HepG2 (cell line): ENCODE data around the gene RCBTB2. TPM values are rescaled to one million over a fixed set of nuclear protein-coding genes. Genes with fewer than 3 reads are reported as not detected.

ENCODE experiments used
- ATAC-seq: fragments of 200-7000 bp; cut with Tn5 transposase; 3 replicates; pipeline ENCODE4 v1.9.1; 2020; ENCODE audit warnings: mild to moderate bottlenecking, moderate library complexity
- BruUV-seq: library from RNA; stranded (reverse); fragments of 400-500 nt; replicated peaks from 2 replicates; lab custom pipeline; 2021; lab: Mats Ljungman, UMichigan
- CTCF ChIA-PET: fragments of 300-600 bp; formaldehyde crosslinking; extraction: SDS; loops from one replicate; lab custom pipeline; 2021; ENCODE audit warnings: low total read pairs, inconsistent platforms, low intra/inter-chr PET ratio; lab: Yijun Ruan, JAX
- POLR2A ChIA-PET: fragments of 350-600 bp; sonication (Branson Sonifier 250); formaldehyde crosslinking; loops from one replicate; lab custom pipeline; 2020; ENCODE audit warnings: antibody characterized with exemption, inconsistent platforms; lab: Yijun Ruan, JAX
- DNase-seq: peaks from one replicate; pipeline ENCODE4 v3.0.0-alpha.2; 2015; ENCODE audit warnings: low spot score
- FAIRE-seq: peaks from 3 replicates; lab custom pipeline; 2011; peaks lifted over from hg19 to GRCh38; lab: Jason Lieb, UNC
- H2AFZ ChIP-seq: one replicate; pipeline ENCODE4 v1.6.1; 2011; ENCODE audit warnings: low read length, inconsistent platforms
- H3K27ac ChIP-seq: fragments of 300-600 bp; 3 replicates; pipeline ENCODE4 v1.8.0; 2011; ENCODE audit warnings: mixed run types, mild to moderate bottlenecking, mixed read lengths, low read length, inconsistent platforms; ENCODE audit not compliant: insufficient read depth; ENCODE audit errors: extremely low read length
- H3K27me3 ChIP-seq, 2 experiments: fragments of 200-600 bp in 1 of 2; 2 replicates in 1 of 2; 3 replicates in 1 of 2; pipeline versions ENCODE4 v1.6.0 to v1.8.0; 2011; ENCODE audit warnings: low read length in 2 of 2, mild to moderate bottlenecking in 2 of 2, moderate library complexity in 2 of 2, inconsistent platforms in 1 of 2; ENCODE audit not compliant: insufficient read depth in 2 of 2, control insufficient read depth in 1 of 2
- H3K36me3 ChIP-seq, 2 experiments: fragments of 200-600 bp in 1 of 2; replicated peaks in 1 of 2; 2 replicates in 1 of 2; 3 replicates in 1 of 2; pipeline versions ENCODE4 v1.5.1 to v1.8.0; 2011; ENCODE audit warnings: low read length in 2 of 2, inconsistent platforms in 1 of 2; ENCODE audit not compliant: insufficient read depth in 2 of 2, control insufficient read depth in 1 of 2
- H3K4me1 ChIP-seq: 2 replicates; pipeline ENCODE4 v1.5.1; 2012; ENCODE audit warnings: low read length, inconsistent platforms; ENCODE audit not compliant: insufficient read depth
- H3K4me2 ChIP-seq: 2 replicates; pipeline ENCODE4 v1.6.0; 2011; ENCODE audit warnings: low read depth, low read length, inconsistent platforms
- H3K4me3 ChIP-seq, 3 experiments: fragments of 200-600 bp in 1 of 3; sonication (generic), shearing (Covaris generic) in 1 of 3; replicated peaks in 1 of 3; 2 replicates each; pipeline ENCODE4 v1.5.1; 2011 to 2016; ENCODE audit warnings: low read length in 3 of 3, inconsistent platforms in 2 of 3, low read depth in 2 of 3, mild to moderate bottlenecking in 2 of 3, control low read depth in 1 of 3, mixed read lengths in 1 of 3; ENCODE audit not compliant: insufficient read depth in 1 of 3
- H3K79me2 ChIP-seq: one replicate; pipeline ENCODE4 v1.6.1; 2011; ENCODE audit warnings: low read length, inconsistent platforms; ENCODE audit not compliant: insufficient read depth
- H3K9ac ChIP-seq: 2 replicates; pipeline ENCODE4 v1.6.0; 2011; ENCODE audit warnings: mild to moderate bottlenecking, low read depth, low read length, inconsistent platforms; ENCODE audit not compliant: insufficient read depth
- H3K9me3 ChIP-seq: 2 replicates; pipeline ENCODE4 v1.5.1; 2012; ENCODE audit warnings: mild to moderate bottlenecking, low read length
- H4K20me1 ChIP-seq: 2 replicates; pipeline ENCODE4 v1.6.0; 2011; ENCODE audit warnings: inconsistent platforms, mild to moderate bottlenecking, low read length, moderate library complexity; ENCODE audit not compliant: insufficient read depth
- ELF4 ChIP-seq: sonication (generic); formaldehyde crosslinking; IDR thresholded peaks from 2 replicates; pipeline ENCODE4 v1.5.0; 2020; ENCODE audit warnings: missing genetic modification reagents, mild to moderate bottlenecking, moderate library complexity, borderline replicate concordance
- KDM5A ChIP-seq: fragments of 200-600 bp; sonication (generic); IDR thresholded peaks from 2 replicates; pipeline ENCODE4 v1.7.0; 2018; ENCODE audit warnings: antibody characterized with exemption, mild to moderate bottlenecking, low read length, borderline replicate concordance
- KDM5B ChIP-seq: sonication (generic); formaldehyde crosslinking; IDR thresholded peaks from 2 replicates; pipeline ENCODE4 v1.4.0; 2020; ENCODE audit warnings: missing genetic modification reagents, mild to moderate bottlenecking, borderline replicate concordance
- MIER2 ChIP-seq: IDR thresholded peaks from 2 replicates; pipeline ENCODE4 v1.6.1; 2016; ENCODE audit warnings: missing biosample characterization, missing genetic modification reagents
- NCOA1 ChIP-seq: sonication (generic); formaldehyde crosslinking; IDR thresholded peaks from 2 replicates; pipeline ENCODE4 v1.9.0; 2021; ENCODE audit warnings: missing genetic modification reagents
- RNF2 ChIP-seq: fragments of 450-650 bp; conservative IDR thresholded peaks from 2 replicates; pipeline ENCODE4 v1.6.1; 2016; ENCODE audit warnings: low read depth
- SIN3B ChIP-seq: fragments of 150-350 bp; IDR thresholded peaks from 2 replicates; pipeline ENCODE4 v1.6.1; 2014; ENCODE audit warnings: low read length
- SNAPC2 ChIP-seq: sonication (generic); formaldehyde crosslinking; IDR thresholded peaks from 2 replicates; pipeline ENCODE4 v1.8.1; 2022; ENCODE audit warnings: mild to moderate bottlenecking, missing genetic modification reagents
- SP1 ChIP-seq, 2 experiments: fragments of 450-650 bp in 1 of 2; sonication (generic) in 1 of 2; formaldehyde crosslinking in 1 of 2; IDR thresholded peaks; 2 replicates each; pipeline versions ENCODE4 v1.4.0 to v1.6.1; 2016 to 2020; ENCODE audit warnings: missing genetic modification reagents in 1 of 2
- ZNF225 ChIP-seq: sonication (generic); formaldehyde crosslinking; IDR thresholded peaks from 2 replicates; pipeline ENCODE4 v1.4.0; 2020; ENCODE audit warnings: mild to moderate bottlenecking, missing genetic modification reagents
- ZNF234 ChIP-seq: sonication (generic); formaldehyde crosslinking; conservative IDR thresholded peaks from 2 replicates; pipeline ENCODE4 v1.5.1; 2020; ENCODE audit warnings: mild to moderate bottlenecking, missing genetic modification reagents
- ZNF431 ChIP-seq: sonication (generic); formaldehyde crosslinking; IDR thresholded peaks from 2 replicates; pipeline ENCODE4 v1.9.0; 2022; ENCODE audit warnings: missing genetic modification reagents, low read depth, mild to moderate bottlenecking, borderline replicate concordance
- ZNF660 ChIP-seq: sonication (generic); formaldehyde crosslinking; IDR thresholded peaks from 2 replicates; pipeline ENCODE4 v1.5.1; 2020; ENCODE audit warnings: mild to moderate bottlenecking, low read depth, missing genetic modification reagents, borderline replicate concordance
- ZSCAN31 ChIP-seq: sonication (generic); formaldehyde crosslinking; IDR thresholded peaks from 2 replicates; pipeline ENCODE4 v1.5.0; 2020; ENCODE audit warnings: low read depth, mild to moderate bottlenecking, missing genetic modification reagents
- WGBS: methylation state at CpG from one replicate; pipeline ENCODE4 v1.1.6; 2017; ENCODE audit warnings: low lambda C conversion rate; 5-methylcytosine and 5-hydroxymethylcytosine counted together
- in situ Hi-C: cut with HindIII; loops from 2 replicates; pipeline ENCODE4 v1.10.0; 2017; ENCODE audit warnings: low pct_unique_long_range_greater_than_20kb; ENCODE audit not compliant: extremely low pct_ligation_motif_present
- intact Hi-C: fragments of 100-400 bp; cut with micrococcal nuclease; formaldehyde crosslinking; loops from one replicate; pipeline ENCODE4 v1.10.0; 2022; ENCODE audit not compliant: unreplicated experiment
- polyA plus RNA-seq, 8 experiments: library from polyadenylated mRNA; depleted of rRNA in 3 of 8; stranded (reverse) in 7 of 8; unstranded in 1 of 8; fragments of >200 nt; fragmentation: Illumina TruSeq in 4 of 8; extraction: Trizol in 4 of 8; gene quantifications; 2 replicates each; pipeline versions ENCODE4 v1.2.1 to v1.2.3, GENCODE V29; 2011 to 2016; ENCODE audit warnings: low read depth in 4 of 8, missing spikeins in 1 of 8, mixed read lengths in 1 of 8; ENCODE audit not compliant: insufficient read depth in 1 of 8
- total RNA-seq, 5 experiments: library from RNA; depleted of rRNA; stranded (reverse); fragments of >200 nt; fragmentation: Illumina TruSeq; extraction: Trizol; gene quantifications; 2 replicates each; pipeline ENCODE4 v1.2.3, GENCODE V29; 2016; ENCODE audit warnings: low read depth in 1 of 5
- TF ChIP-seq, protein P1 (sequence below): sonication (generic); formaldehyde crosslinking; IDR thresholded peaks from 2 replicates; pipeline ENCODE4 v1.4.0; 2020; ENCODE audit warnings: mild to moderate bottlenecking, low read depth, missing genetic modification reagents
- TF ChIP-seq, protein P2 (sequence below): sonication (generic); formaldehyde crosslinking; IDR thresholded peaks from 2 replicates; pipeline ENCODE4 v1.4.0; 2020; ENCODE audit warnings: mild to moderate bottlenecking, low read depth, missing genetic modification reagents

Gene RCBTB2
- total and polyA plus RNA-seq, 2 of the 13 experiments (the other 11 are each of a cell fraction or from before 2014, with no cell fraction given) = 1.9 to 2.7 TPM

DNA sequence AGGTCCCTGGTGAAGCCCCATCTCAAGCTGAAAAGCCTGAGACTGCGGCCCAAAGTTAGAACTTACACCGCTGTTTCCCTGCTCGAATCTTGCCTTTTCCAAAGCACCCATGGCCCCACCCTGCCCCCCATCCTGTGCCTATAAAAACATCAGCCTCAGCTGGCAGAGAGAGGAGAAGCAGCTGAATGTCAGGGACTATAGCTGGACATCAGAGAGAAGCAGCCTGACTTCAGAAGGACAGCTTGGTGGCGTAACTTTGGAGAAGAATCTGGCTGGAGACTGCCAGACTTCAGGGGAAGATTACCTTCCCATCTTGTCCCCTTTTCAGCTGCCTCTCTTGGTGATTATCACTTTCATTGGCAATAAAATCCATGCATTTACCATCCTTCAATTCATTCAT lies 9.3 kb upstream of the RCBTB2 start:
- WGBS = 73% methylated on average over 4 of the region's 4 CpGs

More for the DNA sequence above, 9.3 kb upstream of the RCBTB2 start:
- DNase-seq = no peak
- ChIA-PET POLR2A (interaction anchor here (1.1 to 2.3 kb wide), 3 partner anchors 8 to 309 kb away, joined by 3 to 27 read pairs (median 4); partner anchors contain the start of genes ITM2B and RCBTB2), CTCF (no interaction called here)
- peak overlapping the region; percentile 89 for H3K4me2 ChIP-seq
- ATAC-seq = peak; percentile 51
- no peaks in the 10 kb centered on the region for H3K79me2 ChIP-seq
- H3K9ac ChIP-seq = peak overlapping the region; percentile 44; the same call in 1 of the 2 replicates
- H3K36me3 ChIP-seq = no peaks in the 10 kb centered on the region
- H4K20me1 ChIP-seq = no peaks in the 10 kb centered on the region
- TF ChIP-seq ZNF431 (CRISPR knock-in tag) (no peak), RNF2 (no peak), SP1 (IDR thresholded peaks at IDR 0.05) (no peak), SP1 (CRISPR knock-in tag; IDR thresholded peaks at IDR 0.05) (no peak), SNAPC2 (no peak), ZNF234 (CRISPR knock-in tag) (no peak), ZNF225 (CRISPR knock-in tag) (no peak), KDM5A (no peak), ZNF660 (CRISPR knock-in tag) (no peak), SIN3B (no peak), ZSCAN31 (CRISPR knock-in tag) (no peak), KDM5B (CRISPR knock-in tag) (no peak), MIER2 (CRISPR knock-in tag) (no peak), ELF4 (CRISPR knock-in tag) (no peak), NCOA1 (CRISPR knock-in tag) (no peak)
- TF ChIP-seq, protein P1, sequence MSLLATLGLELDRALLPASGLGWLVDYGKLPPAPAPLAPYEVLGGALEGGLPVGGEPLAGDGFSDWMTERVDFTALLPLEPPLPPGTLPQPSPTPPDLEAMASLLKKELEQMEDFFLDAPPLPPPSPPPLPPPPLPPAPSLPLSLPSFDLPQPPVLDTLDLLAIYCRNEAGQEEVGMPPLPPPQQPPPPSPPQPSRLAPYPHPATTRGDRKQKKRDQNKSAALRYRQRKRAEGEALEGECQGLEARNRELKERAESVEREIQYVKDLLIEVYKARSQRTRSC (CRISPR knock-in tag) = no peak
- TF ChIP-seq, protein P2, sequence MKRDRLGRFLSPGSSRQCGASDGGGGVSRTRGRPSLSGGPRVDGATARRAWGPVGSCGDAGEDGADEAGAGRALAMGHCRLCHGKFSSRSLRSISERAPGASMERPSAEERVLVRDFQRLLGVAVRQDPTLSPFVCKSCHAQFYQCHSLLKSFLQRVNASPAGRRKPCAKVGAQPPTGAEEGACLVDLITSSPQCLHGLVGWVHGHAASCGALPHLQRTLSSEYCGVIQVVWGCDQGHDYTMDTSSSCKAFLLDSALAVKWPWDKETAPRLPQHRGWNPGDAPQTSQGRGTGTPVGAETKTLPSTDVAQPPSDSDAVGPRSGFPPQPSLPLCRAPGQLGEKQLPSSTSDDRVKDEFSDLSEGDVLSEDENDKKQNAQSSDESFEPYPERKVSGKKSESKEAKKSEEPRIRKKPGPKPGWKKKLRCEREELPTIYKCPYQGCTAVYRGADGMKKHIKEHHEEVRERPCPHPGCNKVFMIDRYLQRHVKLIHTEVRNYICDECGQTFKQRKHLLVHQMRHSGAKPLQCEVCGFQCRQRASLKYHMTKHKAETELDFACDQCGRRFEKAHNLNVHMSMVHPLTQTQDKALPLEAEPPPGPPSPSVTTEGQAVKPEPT (CRISPR knock-in tag) = no peak
- no peaks in the 10 kb centered on the region for H3K27me3 ChIP-seq
- H3K9me3 ChIP-seq = no peaks in the 10 kb centered on the region
- H3K4me3 ChIP-seq = peak overlapping the region; percentile 32 to 71 (median 57); a peak in 4 of 6 replicates
- in situ Hi-C loops (no loop called here), intact Hi-C loops (no loop called here)
- no peak overlapping the region for H3K27ac ChIP-seq
- H3K4me1 ChIP-seq = peaks cover 47% of the 10 kb centered on the region
- FAIRE-seq = no peak
- no TSS peak for BruUV-seq
- H2AFZ ChIP-seq = peak overlapping the region; percentile 17
